ENCODE data around the gene ATP9B.

GRCh38 chr18:79283131-79283810 is 214.1 kb downstream of the ATP9B start:
- TF ChIP-seq, protein P1, sequence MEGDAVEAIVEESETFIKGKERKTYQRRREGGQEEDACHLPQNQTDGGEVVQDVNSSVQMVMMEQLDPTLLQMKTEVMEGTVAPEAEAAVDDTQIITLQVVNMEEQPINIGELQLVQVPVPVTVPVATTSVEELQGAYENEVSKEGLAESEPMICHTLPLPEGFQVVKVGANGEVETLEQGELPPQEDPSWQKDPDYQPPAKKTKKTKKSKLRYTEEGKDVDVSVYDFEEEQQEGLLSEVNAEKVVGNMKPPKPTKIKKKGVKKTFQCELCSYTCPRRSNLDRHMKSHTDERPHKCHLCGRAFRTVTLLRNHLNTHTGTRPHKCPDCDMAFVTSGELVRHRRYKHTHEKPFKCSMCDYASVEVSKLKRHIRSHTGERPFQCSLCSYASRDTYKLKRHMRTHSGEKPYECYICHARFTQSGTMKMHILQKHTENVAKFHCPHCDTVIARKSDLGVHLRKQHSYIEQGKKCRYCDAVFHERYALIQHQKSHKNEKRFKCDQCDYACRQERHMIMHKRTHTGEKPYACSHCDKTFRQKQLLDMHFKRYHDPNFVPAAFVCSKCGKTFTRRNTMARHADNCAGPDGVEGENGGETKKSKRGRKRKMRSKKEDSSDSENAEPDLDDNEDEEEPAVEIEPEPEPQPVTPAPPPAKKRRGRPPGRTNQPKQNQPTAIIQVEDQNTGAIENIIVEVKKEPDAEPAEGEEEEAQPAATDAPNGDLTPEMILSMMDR (IDR thresholded peaks at IDR 0.05): no peak
- TF ChIP-seq, protein P2, sequence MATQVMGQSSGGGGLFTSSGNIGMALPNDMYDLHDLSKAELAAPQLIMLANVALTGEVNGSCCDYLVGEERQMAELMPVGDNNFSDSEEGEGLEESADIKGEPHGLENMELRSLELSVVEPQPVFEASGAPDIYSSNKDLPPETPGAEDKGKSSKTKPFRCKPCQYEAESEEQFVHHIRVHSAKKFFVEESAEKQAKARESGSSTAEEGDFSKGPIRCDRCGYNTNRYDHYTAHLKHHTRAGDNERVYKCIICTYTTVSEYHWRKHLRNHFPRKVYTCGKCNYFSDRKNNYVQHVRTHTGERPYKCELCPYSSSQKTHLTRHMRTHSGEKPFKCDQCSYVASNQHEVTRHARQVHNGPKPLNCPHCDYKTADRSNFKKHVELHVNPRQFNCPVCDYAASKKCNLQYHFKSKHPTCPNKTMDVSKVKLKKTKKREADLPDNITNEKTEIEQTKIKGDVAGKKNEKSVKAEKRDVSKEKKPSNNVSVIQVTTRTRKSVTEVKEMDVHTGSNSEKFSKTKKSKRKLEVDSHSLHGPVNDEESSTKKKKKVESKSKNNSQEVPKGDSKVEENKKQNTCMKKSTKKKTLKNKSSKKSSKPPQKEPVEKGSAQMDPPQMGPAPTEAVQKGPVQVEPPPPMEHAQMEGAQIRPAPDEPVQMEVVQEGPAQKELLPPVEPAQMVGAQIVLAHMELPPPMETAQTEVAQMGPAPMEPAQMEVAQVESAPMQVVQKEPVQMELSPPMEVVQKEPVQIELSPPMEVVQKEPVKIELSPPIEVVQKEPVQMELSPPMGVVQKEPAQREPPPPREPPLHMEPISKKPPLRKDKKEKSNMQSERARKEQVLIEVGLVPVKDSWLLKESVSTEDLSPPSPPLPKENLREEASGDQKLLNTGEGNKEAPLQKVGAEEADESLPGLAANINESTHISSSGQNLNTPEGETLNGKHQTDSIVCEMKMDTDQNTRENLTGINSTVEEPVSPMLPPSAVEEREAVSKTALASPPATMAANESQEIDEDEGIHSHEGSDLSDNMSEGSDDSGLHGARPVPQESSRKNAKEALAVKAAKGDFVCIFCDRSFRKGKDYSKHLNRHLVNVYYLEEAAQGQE (IDR thresholded peaks at IDR 0.05; ENCODE audit: insufficient read depth in 1 of 2, low read depth in 2 of 2, low read length in 1 of 2): no peak
- TF ChIP-seq POLR2AphosphoS5 (IDR thresholded peaks at IDR 0.05; ENCODE audit: low read depth, low read length): no peak

All from Panc1 (cell line).